Measurements from ENCODE around the gene PPP1R2. TPM values are rescaled to one million over a fixed set of nuclear protein-coding genes. Genes with fewer than 3 reads are reported as not detected.
"Not testable (repeated sequence)": the region's sequence is repeated elsewhere in the genome, so short reads cannot be mapped to it uniquely, and the experiment has no call there.

The PPP1R2 gene
- total RNA-seq, 1 donor from 2014 or later: 38.2 TPM

GRCh38 chr3:195543500-195544229 lies 540 bp upstream of the PPP1R2 start:
- DNase-seq (ENCODE audit: low spot score): no peak
- ATAC-seq: peak; percentile 53
- intact Hi-C loops (cut with DNase I): no loop called here

DNA sequence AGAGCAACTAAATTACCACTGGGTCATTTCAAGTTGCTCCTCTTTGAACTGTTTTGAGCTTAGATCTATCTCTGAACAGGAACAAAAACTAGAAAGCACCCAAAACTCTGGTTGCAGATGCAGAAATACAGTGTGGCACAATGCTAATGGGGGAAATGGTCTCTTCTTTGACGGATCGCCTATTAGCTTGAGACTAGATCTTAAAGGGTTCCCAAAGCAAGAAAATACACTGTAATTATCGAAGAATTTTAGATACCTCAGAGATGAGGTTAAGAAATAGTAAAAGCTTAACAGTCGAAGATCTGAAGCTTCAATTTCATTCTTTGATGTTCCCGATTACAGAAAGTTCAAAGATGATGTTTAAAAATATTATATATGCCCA lies 818 bp downstream of the PPP1R2 start:
- DNase-seq (ENCODE audit: low spot score): no peak
- no peak for ATAC-seq
- intact Hi-C loops (cut with DNase I): no loop called here

DNA sequence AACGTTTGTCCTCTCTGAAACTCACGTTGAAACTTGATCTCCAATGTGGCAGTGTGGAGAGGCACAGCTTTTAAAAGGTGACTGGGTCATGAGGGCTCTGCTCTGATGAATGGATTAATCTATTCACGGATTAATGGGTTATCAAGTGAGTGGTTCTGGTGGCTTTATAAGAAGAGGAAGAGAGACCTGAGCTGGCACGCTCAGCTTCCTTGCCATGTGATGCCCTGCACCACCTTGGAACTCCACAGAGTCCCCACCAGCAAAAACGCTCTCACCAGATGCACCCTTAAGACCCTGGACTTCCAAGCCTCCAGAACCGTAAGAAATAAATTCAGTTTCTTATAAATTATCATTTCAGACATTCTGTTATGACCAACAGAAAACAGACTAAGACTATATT lies 2.6 kb downstream of the PPP1R2 start:
- intact Hi-C loops (cut with DNase I): no loop called here
- DNase-seq (ENCODE audit: low spot score) (no peak), ATAC-seq (no peak)

GRCh38 chr3:195540027-195540426 lies 3.1 kb downstream of the PPP1R2 start:
- ATAC-seq (no peak), DNase-seq (ENCODE audit: low spot score) (no peak)
- intact Hi-C loops (cut with DNase I): no loop called here

- intact Hi-C loops (cut with DNase I): no loop called here
- no peak for DNase-seq (ENCODE audit: low spot score)
- ATAC-seq: no peak
Observed at GRCh38 chr3:195539479-195539878, 3.6 kb downstream of the PPP1R2 start.

DNA sequence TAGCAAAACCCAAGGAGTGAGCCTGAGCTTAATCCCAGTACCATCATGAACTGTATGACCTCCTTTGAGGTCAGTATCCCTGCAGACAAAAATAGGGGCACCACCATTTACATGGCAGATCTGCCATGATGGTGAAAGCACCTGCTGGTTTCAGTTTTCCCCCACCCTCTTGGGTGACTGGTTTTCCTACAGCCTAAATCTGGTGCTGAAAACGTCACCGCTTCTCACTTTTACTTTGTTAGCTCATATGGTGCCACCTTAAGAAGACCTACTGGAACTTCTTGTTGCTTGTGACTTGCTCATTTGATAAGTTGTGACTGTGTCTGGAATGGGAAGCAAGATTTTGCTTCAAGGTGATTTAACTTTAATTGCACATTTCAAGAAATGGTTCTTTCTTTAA lies 5.1 kb downstream of the PPP1R2 start:
- intact Hi-C loops (cut with DNase I): no loop called here
- no peak for DNase-seq (ENCODE audit: low spot score)

GRCh38 chr3:195535293-195535692 lies 7.8 kb downstream of the PPP1R2 start:
- ATAC-seq: no peak
- intact Hi-C loops (cut with DNase I): no loop called here
- no peak for DNase-seq (ENCODE audit: low spot score)

More for the DNA sequence above, 5.1 kb downstream of the PPP1R2 start:
- no peak for ATAC-seq

GRCh38 chr3:195532834-195533233 lies 10.3 kb downstream of the PPP1R2 start:
- ATAC-seq (no peak), DNase-seq (ENCODE audit: low spot score) (no peak)
- intact Hi-C loops (cut with DNase I): no loop called here

DNA sequence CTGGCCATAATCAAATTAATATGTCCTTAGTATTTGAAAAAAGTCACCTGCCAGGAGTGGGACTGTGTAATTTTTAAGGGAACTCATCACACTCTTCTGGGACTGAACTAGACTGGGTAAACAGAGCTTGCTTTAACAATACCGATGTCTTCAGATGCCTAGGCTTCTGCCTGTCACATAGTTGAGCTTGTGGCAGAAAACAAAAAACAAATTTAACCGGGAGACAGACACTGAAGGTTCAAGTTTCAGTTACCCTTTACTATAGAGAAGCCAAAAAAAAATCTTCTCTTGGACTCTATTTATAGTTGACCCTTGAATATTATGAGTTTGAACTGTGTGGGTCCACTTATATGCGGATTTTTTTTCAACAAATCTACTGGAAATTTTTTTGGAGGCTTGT lies 10.8 kb downstream of the PPP1R2 start:
- ATAC-seq: no peak
- intact Hi-C loops (cut with DNase I): no loop called here
- no peak for DNase-seq (ENCODE audit: low spot score)

- ATAC-seq (no peak), DNase-seq (ENCODE audit: low spot score) (no peak)
- intact Hi-C loops (cut with DNase I): no loop called here
Observed at GRCh38 chr3:195531683-195532082, 11.4 kb downstream of the PPP1R2 start.

DNA sequence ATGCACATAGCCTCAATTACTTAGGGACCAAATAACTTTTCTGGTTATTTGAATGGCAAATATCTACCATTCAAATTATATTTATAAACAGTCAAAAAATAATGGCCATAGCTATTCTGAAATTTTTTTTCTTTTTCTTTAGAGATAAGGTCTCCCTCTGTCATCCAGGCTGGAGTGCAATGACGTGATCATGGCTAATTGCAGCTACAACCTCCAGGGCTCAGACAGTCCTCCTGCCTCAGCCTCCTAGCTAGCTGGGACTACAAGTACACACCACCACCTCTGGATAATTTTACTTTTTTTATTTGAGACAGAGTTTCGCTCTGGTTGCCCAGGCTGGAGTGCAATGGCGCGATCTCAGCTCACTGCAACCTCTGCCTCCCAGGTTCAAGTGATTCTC lies 16.6 kb downstream of the PPP1R2 start:
- ATAC-seq (no peak), DNase-seq (ENCODE audit: low spot score) (no peak)
- intact Hi-C loops (cut with DNase I): loop anchor here (10.0 kb wide), 1 partner anchor 252 kb away; the partner anchor contains the start of gene XXYLT1

DNA sequence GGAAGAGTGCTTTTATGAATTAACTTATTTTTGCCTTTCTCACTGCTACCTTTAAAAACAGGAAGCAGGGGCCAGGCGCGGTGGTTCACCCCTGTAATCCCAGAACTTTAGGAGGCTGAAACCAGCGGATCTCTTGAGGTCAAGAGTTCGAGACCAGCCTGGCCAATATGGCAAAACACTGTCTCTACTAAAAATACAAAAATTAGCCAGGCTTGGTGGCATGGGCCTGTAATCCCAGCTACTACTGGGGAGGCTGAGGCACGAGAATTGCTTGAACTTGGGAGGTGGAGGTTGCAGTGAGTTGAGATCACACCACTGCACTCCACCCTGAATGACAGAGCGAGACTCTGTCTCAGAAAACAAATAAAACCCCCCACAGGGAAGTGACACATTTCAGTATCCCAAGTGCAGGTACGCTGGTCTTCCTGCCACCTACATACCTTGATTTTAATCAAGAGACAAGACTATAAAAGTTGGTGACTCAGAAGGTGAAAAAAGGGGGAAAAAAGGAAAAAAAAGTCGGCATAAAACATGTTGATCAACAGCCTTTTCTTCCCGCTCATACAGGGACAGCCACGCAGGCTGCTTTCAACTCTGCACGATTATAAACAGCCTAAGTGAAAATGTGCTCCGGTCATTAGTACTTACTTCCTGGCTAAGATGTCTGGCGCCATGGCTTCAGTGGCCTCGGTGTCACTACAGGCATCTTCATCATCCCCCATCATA lies 18.8 kb downstream of the PPP1R2 start:
- ATAC-seq: no peak
- intact Hi-C loops (cut with DNase I): loop anchor here (10.0 kb wide), 1 partner anchor 250 kb away; the partner anchor contains the start of gene XXYLT1

DNA sequence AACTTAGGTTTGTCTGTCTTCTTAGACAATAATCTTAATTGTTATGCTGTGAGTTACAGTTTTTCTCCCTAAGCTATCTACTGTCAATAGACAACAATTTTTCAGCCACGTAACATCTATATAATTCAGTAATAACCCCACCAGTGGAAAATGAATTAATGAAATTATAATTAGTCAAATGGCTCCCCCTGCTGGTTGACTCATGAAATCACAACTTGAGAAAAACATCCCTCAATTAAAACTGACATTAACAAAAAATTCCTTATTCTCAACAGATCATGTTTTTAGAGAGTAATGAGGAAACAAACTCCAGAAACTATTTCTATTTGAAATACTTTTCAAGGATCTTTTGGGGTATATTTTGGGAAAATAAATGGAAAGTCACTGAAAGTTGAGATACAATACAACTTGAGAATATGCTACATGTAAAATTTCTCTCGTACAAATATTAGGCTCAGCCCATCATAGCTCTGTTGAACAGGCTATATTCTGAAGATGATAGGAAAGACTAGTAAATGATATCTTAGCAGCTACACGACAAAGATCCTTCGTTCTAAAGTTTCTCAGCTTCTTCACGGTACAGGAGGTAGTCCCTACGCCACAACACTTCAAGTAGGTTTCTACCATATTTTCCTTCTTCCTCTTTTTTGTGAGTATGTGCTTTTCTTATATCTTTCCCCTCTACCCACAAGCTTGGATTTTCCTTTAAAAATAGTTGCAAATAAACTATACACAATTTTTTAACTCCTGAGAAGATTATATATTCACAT lies 20.7 kb downstream of the PPP1R2 start:
- ATAC-seq: peak; percentile 22
- intact Hi-C loops (cut with DNase I): loop anchor here (10.0 kb wide), 1 partner anchor 248 kb away; the partner anchor contains the start of gene XXYLT1
- no peak for DNase-seq (ENCODE audit: low spot score)

More for the DNA sequence above, 18.8 kb downstream of the PPP1R2 start:
- no peak for DNase-seq (ENCODE audit: low spot score)

DNA sequence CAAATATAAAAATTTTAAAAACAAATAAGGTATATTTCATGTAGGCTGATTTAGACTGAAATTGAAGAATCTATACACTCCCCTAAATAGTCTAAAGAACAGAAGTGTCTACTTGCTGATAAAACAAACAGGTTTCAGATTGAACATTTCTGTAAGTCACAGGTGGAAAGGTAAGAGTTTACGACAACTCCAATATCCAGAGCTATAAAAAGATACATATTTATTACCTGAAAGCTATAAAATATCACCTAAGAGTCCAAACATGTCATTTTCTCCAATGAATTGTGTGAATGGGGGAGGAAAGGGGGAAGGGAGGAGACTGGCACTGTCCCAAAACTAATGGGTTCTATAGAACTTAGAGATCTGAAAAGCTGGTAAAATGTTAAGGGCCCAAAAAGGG lies 26.1 kb downstream of the PPP1R2 start:
- ATAC-seq (no peak), DNase-seq (ENCODE audit: low spot score) (no peak)
- intact Hi-C loops (cut with DNase I): no loop called here

GRCh38 chr3:195514610-195515235 lies 28.4 kb downstream of the PPP1R2 start:
- ATAC-seq; DNase-seq (ENCODE audit: low spot score); intact Hi-C loops (cut with DNase I): not testable (repeated sequence)

- DNase-seq (ENCODE audit: low spot score): no peak
- intact Hi-C loops (cut with DNase I): no loop called here
- no peak for ATAC-seq
Observed at GRCh38 chr3:195512798-195513345, 30.3 kb downstream of the PPP1R2 start.

DNA sequence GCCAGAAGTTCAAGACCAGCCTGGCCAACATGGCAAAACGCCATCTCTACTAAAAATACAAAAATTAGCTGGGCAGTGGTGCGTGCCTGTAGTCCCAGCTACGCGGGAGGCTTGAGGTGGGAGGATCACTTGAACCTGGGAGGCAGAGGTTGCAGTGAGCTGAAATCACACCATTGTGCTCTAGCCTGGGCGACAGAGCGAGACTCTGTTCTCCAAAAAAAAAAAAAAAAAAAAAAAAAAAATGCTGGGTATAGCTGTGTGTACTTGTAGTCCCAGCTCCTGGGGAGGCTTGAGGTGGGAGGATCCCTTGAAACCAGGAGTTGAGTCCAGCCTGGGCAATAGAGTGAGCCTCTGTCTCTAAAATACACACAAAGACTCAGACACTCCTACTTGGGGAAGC lies 32.0 kb downstream of the PPP1R2 start:
- ATAC-seq: no peak
- intact Hi-C loops (cut with DNase I): no loop called here

DNA sequence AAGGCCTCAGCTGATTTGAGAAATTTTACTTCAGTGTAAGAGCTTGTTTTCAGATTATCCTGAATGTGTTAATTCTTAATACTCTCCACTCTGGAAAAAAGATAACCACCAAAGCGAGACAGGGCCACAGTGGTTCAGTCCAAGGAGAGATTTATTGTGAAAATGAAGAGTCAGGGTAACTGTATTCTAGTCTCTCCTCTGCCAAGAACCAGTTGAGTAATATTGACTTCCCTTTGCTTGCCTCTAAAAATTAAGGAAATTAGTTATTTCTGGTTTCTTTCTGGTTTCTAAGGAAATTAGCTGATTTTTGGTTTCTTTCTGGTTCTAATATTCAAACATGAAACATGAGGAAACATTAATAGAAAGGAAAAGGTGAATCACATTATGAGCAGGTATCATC lies 34.9 kb downstream of the PPP1R2 start:
- ATAC-seq: peak; percentile 80

More for the DNA sequence above, 32.0 kb downstream of the PPP1R2 start:
- no peak for DNase-seq (ENCODE audit: low spot score)

GRCh38 chr3:195475614-195476013 lies 67.5 kb downstream of the PPP1R2 start:
- DNase-seq (ENCODE audit: low spot score): no peak
- no peak for ATAC-seq
- intact Hi-C loops (cut with DNase I): no loop called here

More for the DNA sequence above, 34.9 kb downstream of the PPP1R2 start:
- intact Hi-C loops (cut with DNase I): no loop called here
- DNase-seq (ENCODE audit: low spot score): no peak

Measured in sciatic nerve (tissue), 2 donors.